Breast epithelium (tissue), 4 donors: ENCODE data around the gene RALGPS1. TPM values are rescaled to one million over a fixed set of nuclear protein-coding genes. Genes with fewer than 3 reads are reported as not detected.

Experiments
- DNase-seq, 2 donors: peaks; one replicate each; pipeline ENCODE4 v3.0.0-alpha.2; 2019; ENCODE audit warnings: low spot score in 2 of 2
- H3K27ac ChIP-seq, 2 donors: fragments of 200-600 bp; sonication (generic) in 1 of 2; one replicate each; pipeline ENCODE4 v1.5.1; 2016 to 2019; ENCODE audit warnings: mild to moderate bottlenecking in 1 of 2
- H3K27me3 ChIP-seq, 2 donors: fragments of 200-600 bp; sonication (generic) in 1 of 2; one replicate each; pipeline versions ENCODE4 v1.5.1 to v1.6.0; 2017 to 2019; ENCODE audit warnings: control low read depth in 1 of 2, mild to moderate bottlenecking in 1 of 2
- H3K36me3 ChIP-seq: fragments of 200-600 bp; one replicate; pipeline ENCODE4 v1.5.1; 2019
- H3K4me1 ChIP-seq, 2 donors: fragments of 200-600 bp; sonication (generic); one replicate each; pipeline ENCODE4 v1.5.1; 2016 to 2019; ENCODE audit warnings: control low read depth in 1 of 2
- H3K4me3 ChIP-seq, 3 donors: fragments of 200-600 bp; sonication (generic); 1 replicate in 2 of 3; 2 replicates in 1 of 3; pipeline ENCODE4 v1.5.1; 2016 to 2019; ENCODE audit warnings: mild to moderate bottlenecking in 3 of 3, moderate library complexity in 2 of 3
- H3K9me3 ChIP-seq, 2 donors: fragments of 200-600 bp; sonication (generic) in 1 of 2; one replicate each; pipeline ENCODE4 v1.5.1; 2016 to 2019; ENCODE audit warnings: control low read depth in 1 of 2
- CTCF ChIP-seq, 3 donors: fragments of 450-650 bp; IDR thresholded peaks; one replicate each; pipeline ENCODE4 v1.5.1; 2016 to 2017; ENCODE audit warnings: antibody characterized with exemption in 3 of 3, mild to moderate bottlenecking in 3 of 3, moderate library complexity in 3 of 3
- POLR2A ChIP-seq: fragments of 450-650 bp; IDR thresholded peaks from one replicate; pipeline ENCODE4 v1.6.1; 2016; ENCODE audit warnings: antibody characterized with exemption, mild to moderate bottlenecking, moderate library complexity
- POLR2AphosphoS5 ChIP-seq, 3 donors: sonication (generic); formaldehyde crosslinking; IDR thresholded peaks; one replicate each; pipeline ENCODE4 v1.6.1; 2017; ENCODE audit warnings: antibody characterized with exemption in 3 of 3
- intact Hi-C: fragments of 100-400 bp; cut with DNase I; formaldehyde crosslinking; loops from one replicate; pipeline ENCODE4 v1.15.1; 2023; ENCODE audit warnings: low total_unique reads
- total RNA-seq, 3 donors: library from RNA; depleted of rRNA; stranded (reverse); fragments of >200 nt; gene quantifications; one replicate each; pipeline ENCODE4 v1.1.0, GENCODE V29; 2016

RALGPS1 gene
- total RNA-seq, 3 donors from 2014 or later = 5.8 to 30.7 (median 15.1) TPM

DNA sequence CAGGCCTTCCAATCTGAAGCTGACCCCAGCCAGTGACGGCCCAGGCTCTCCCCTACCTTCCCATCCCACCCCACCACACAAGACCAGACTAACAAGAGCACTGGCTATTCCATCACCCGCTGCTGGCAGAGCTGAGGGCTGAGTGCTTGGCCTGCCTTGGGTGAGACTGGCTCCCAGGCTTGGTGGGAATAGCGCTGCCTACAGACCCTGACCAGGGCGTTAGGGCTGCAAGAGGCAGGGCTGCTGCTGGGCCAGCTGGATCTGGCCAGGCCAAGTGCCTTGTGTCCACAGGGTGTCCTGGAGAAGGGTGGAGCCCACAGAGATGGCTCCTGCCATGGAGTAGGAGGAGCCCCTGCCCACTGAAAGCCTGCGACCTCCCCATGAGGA lies 239.4 kb downstream of the RALGPS1 start:
- Histone ChIP-seq H3K4me1 (no peaks in the 10 kb centered on the region), H3K36me3 (no peaks in the 10 kb centered on the region), H3K27me3 (no peaks in the 10 kb centered on the region), H3K4me3 (peak overlapping the region in 1 of 3 donors; percentile 33), H3K27ac (peak overlapping the region; percentile 43 to 65), H3K9me3 (no peaks in the 10 kb centered on the region)
- DNase-seq = peak in 1 of 2 donors; percentile 10
- TF ChIP-seq POLR2A (no peak), CTCF (IDR thresholded peaks at IDR 0.05) (no peak), POLR2AphosphoS5 (IDR thresholded peaks at IDR 0.05) (no peak)
- intact Hi-C loops = no loop called here

- no peaks in the 10 kb centered on the region for H3K4me1 ChIP-seq
- peak overlapping the region; percentile 43 to 65 for H3K27ac ChIP-seq
- H3K4me3 ChIP-seq = peak overlapping the region in 2 of 3 donors; percentile 2 to 33
- intact Hi-C loops = no loop called here
- no peaks in the 10 kb centered on the region for H3K36me3 ChIP-seq
- DNase-seq = peak in 1 of 2 donors; percentile 16
- H3K9me3 ChIP-seq = no peaks in the 10 kb centered on the region
- H3K27me3 ChIP-seq = no peaks in the 10 kb centered on the region
- no peak for TF ChIP-seq POLR2AphosphoS5 (IDR thresholded peaks at IDR 0.05)
- TF ChIP-seq POLR2A = no peak
- no peak for TF ChIP-seq CTCF (IDR thresholded peaks at IDR 0.05)
Measured at GRCh38 chr9:127154390-127155191, 240.0 kb downstream of the RALGPS1 start.

DNA sequence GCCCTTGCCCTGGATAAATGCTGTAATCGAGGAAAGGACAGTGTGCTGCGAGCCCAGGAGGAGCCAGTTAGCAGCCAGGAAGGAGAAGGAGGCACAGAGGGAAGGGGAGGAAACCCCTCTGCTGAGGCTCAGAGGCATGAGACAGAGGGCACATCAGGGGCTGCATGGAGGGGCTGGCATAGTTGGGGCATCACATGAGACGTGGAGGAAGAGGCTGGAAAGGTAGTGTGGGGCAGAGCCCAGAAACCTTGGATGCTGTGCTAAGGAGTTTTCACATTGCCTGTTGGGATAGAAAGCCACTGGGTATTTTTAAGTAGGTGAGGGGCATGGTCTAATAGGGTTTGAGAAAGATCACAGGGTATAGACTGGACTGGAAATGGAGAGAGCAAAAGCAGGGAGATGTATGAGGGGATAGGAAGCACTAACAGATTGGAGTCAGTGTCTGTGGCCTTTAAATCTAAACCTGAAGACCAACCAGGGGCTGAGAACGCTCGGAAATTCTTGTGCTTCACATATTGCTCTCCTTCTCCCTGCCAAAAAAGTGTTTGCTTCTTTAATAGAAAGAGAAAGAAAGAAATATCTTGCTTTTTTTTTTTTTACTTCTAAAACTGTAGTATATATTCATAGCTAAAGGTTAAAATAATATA lies 240.9 kb downstream of the RALGPS1 start:
- DNase-seq = no peak
- H3K9me3 ChIP-seq = no peaks in the 10 kb centered on the region
- no peak overlapping the region for H3K4me3 ChIP-seq
- intact Hi-C loops = no loop called here
- TF ChIP-seq POLR2AphosphoS5 (IDR thresholded peaks at IDR 0.05) = no peak
- TF ChIP-seq POLR2A = no peak
- TF ChIP-seq CTCF (IDR thresholded peaks at IDR 0.05) = no peak
- H3K27me3 ChIP-seq = no peaks in the 10 kb centered on the region
- peak overlapping the region; percentile 43 to 65 for H3K27ac ChIP-seq
- H3K36me3 ChIP-seq = no peaks in the 10 kb centered on the region
- no peaks in the 10 kb centered on the region for H3K4me1 ChIP-seq

GRCh38 chr9:127158786-127159324 lies 244.3 kb downstream of the RALGPS1 start:
- peak overlapping the region in 1 of 2 donors; percentile 66 for H3K27ac ChIP-seq
- TF ChIP-seq POLR2AphosphoS5 (IDR thresholded peaks at IDR 0.05) = no peak
- no peak for TF ChIP-seq CTCF (IDR thresholded peaks at IDR 0.05)
- no peak for TF ChIP-seq POLR2A
- no peaks in the 10 kb centered on the region for H3K27me3 ChIP-seq
- no peaks in the 10 kb centered on the region for H3K9me3 ChIP-seq
- intact Hi-C loops = no loop called here
- no peak overlapping the region for H3K4me3 ChIP-seq
- H3K36me3 ChIP-seq = no peaks in the 10 kb centered on the region
- peak in 1 of 2 donors; percentile 15 for DNase-seq
- peaks cover 0 to 4% of the 10 kb centered on the region in 2 donors for H3K4me1 ChIP-seq
